AG09309 (cell line): ENCODE results near the gene MRGPRF.

Experiments
- DNase-seq: peaks from one replicate; pipeline ENCODE4 v3.0.0-alpha.2; 2010; ENCODE audit warnings: low read depth
- H3K4me3 ChIP-seq: 2 replicates; pipeline ENCODE4 v1.5.1; 2011; ENCODE audit warnings: mild to moderate bottlenecking, low read depth, low read length, moderate library complexity; ENCODE audit not compliant: control insufficient read depth
- TF ChIP-seq, protein P1 (sequence below): IDR thresholded peaks from 2 replicates; pipeline ENCODE4 v1.5.1; 2011; ENCODE audit warnings: mild to moderate bottlenecking, low read depth, low read length, inconsistent platforms; ENCODE audit not compliant: insufficient read depth, control insufficient read depth; ENCODE audit errors: missing control alignments

The MRGPRF gene

DNA sequence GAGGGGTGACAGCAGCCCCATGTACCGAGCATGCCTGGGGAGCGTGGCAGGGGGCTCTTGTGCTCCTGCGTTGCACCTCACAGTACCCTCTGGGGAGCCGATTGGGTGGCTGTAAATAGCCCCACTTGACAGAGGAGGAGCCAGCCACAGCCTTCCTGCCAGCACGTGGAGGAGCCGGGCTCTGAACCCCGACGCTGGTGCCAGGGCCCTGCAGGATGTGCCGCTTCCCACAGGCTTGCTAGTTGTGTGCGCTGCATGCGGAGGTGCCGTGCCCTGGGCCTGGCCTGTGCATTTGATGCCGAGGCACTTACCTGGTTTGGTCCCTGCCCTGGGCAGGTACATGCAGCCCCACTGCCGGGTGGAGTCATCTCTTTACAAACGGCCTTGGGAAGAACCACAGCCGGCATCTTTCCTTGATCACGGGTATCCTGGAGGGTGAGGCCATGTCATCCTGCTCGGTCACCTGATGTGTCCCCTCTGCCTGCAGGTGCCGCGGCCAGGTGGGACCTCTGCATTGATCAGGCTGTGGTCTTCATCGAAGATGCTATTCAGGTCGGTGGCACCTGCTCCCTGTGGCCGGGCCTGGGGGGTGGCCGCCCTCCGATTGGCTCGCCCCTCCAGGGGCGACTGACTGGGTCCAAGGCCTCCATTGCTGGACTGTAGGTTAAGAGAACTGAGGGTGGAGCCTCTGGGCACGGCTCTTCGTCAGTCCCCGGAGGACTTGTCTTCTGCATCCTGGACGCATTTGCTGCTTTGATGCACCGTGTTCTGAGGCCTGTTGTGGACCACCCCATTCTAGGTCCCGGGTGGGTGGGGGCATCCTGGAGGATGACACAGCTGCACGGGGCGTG is 40.7 kb upstream of the MRGPRF start:
- no peak overlapping the region for H3K4me3 ChIP-seq

DNA sequence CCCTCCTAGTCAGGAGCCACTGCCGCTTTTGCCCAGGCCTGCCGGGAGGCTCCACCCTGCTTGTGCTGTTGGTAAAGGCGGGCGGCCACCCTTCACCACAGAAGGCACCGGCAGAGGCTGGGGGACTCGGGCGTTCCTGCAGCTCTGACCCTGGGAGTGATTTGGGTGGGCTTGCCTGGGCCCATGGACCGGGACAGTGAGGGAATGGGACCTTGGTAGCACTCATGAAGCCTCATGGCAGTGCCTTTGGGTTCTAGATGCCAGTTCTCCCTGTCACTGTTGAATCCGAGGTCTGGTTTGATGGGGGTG is 40.1 kb upstream of the MRGPRF start:
- no peak for DNase-seq
- no peak overlapping the region for H3K4me3 ChIP-seq
- TF ChIP-seq, protein P1, sequence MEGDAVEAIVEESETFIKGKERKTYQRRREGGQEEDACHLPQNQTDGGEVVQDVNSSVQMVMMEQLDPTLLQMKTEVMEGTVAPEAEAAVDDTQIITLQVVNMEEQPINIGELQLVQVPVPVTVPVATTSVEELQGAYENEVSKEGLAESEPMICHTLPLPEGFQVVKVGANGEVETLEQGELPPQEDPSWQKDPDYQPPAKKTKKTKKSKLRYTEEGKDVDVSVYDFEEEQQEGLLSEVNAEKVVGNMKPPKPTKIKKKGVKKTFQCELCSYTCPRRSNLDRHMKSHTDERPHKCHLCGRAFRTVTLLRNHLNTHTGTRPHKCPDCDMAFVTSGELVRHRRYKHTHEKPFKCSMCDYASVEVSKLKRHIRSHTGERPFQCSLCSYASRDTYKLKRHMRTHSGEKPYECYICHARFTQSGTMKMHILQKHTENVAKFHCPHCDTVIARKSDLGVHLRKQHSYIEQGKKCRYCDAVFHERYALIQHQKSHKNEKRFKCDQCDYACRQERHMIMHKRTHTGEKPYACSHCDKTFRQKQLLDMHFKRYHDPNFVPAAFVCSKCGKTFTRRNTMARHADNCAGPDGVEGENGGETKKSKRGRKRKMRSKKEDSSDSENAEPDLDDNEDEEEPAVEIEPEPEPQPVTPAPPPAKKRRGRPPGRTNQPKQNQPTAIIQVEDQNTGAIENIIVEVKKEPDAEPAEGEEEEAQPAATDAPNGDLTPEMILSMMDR: no peak

More for the DNA sequence above, 40.7 kb upstream of the MRGPRF start:
- TF ChIP-seq, protein P1: no peak
- no peak for DNase-seq

GRCh38 chr11:69052343-69053168 is 39.5 kb upstream of the MRGPRF start:
- no peak for DNase-seq
- TF ChIP-seq, protein P1: no peak
- H3K4me3 ChIP-seq: no peak overlapping the region

DNA sequence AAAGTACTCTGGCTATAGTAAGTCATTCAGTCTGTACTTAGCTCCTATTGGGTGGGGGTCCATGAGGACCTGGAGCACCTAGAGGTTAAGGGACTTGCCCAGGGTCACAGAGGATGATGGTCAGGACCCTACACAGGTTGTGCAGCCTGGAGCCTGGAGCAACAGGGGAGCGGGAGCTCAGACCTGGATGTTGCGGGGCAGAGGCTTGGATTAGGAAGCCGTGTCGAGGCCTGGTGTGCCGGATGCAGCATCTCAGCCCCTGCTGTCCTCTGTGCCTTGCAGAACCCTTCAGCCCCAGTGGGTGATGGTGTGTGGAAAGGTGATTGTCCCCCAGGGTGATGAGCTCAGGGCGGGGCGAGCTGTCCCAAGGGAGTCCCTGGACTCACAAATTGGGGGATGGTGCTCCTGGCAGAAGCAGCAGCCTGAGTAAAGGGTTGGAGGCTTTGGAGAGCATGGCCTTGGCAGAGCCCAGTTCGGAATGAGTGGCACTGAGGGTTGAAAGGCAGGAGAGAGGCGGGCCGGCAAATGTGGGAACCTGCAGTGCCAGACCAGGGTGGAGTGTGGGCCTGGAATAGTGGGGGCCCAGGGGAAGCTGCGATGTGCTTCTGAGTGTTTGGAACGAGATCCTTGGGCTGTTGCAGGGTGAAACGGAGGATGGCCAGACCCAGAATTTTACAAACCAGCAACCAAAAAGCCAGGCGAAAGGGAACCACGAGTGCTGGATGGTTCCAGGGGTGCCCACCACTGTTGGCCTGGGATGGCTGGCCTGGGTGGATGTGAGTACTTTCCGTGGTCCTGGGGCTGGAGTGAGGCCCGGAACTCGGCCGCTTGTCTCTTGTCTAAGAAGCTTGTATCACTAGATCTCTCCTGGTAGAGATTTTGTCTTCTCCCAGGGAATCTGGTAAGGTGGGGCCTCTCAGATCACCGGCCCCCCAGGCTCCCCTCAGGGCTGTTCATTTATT is 38.6 kb upstream of the MRGPRF start:
- H3K4me3 ChIP-seq: no peak overlapping the region
- no peak for DNase-seq

DNA sequence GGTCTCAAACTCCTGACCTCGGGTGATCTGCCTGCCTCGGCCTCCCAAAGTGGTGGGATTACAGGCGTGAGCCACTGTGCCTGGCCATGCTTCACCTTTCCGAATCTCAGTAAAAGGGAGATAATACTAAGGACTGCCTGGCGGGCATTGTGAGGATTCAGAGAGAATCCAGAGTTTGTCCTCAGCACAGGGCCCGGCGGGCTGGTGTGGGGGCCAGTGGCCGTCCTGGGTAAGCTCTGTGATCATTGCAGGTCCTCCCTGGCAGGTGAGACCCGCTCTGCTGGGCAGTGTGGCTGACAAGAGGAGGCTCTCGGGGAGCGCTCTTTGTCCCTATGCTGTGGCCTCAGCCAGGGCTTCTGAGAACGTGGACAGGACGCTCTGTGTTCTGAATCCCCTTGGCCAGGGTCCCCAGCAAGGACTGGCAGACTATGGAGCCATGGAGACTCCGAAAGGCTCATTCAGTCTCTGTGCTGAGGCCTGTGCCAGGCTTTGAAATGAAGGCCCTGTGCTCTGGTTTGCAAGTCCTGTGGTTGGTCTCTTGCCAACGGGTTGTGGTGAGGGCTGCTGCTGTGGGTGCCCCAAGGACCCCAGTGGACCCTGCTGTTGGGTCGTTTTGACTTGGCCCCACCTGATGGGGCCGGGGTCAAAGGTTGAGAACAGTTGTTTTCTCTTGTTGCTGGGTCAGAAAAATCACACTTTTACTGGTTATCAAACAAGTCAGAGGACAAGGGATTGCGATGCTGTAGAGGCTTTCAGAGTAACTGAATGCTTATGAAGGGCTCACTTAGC is 37.7 kb upstream of the MRGPRF start:
- TF ChIP-seq, protein P1: no peak
- H3K4me3 ChIP-seq: no peak overlapping the region
- DNase-seq: no peak

More for the DNA sequence above, 38.6 kb upstream of the MRGPRF start:
- TF ChIP-seq, protein P1: no peak

- H3K4me3 ChIP-seq: peak overlapping the region; percentile 72
- DNase-seq: no peak
- TF ChIP-seq, protein P1: no peak
These were observed 36.4 kb upstream of the MRGPRF start for GRCh38 chr11:69049490-69049867.
